ENCODE data around the gene ISYNA1.

Gene ISYNA1

GRCh38 chr19:18450931-18451836, 13.3 kb upstream of the ISYNA1 start:
- peak; percentile 97 for TF ChIP-seq CTCF (IDR thresholded peaks at IDR 0.05; ENCODE audit: low read depth, low read length)
- H3K4me3 ChIP-seq (ENCODE audit: low read depth, low read length) = no peak overlapping the region
- in situ Hi-C loops (cut with HindIII; ENCODE audit: low sequenced_read_pairs) = no loop called here
- DNase-seq (ENCODE audit: low read depth, low spot score) = peak; percentile 53

DNA sequence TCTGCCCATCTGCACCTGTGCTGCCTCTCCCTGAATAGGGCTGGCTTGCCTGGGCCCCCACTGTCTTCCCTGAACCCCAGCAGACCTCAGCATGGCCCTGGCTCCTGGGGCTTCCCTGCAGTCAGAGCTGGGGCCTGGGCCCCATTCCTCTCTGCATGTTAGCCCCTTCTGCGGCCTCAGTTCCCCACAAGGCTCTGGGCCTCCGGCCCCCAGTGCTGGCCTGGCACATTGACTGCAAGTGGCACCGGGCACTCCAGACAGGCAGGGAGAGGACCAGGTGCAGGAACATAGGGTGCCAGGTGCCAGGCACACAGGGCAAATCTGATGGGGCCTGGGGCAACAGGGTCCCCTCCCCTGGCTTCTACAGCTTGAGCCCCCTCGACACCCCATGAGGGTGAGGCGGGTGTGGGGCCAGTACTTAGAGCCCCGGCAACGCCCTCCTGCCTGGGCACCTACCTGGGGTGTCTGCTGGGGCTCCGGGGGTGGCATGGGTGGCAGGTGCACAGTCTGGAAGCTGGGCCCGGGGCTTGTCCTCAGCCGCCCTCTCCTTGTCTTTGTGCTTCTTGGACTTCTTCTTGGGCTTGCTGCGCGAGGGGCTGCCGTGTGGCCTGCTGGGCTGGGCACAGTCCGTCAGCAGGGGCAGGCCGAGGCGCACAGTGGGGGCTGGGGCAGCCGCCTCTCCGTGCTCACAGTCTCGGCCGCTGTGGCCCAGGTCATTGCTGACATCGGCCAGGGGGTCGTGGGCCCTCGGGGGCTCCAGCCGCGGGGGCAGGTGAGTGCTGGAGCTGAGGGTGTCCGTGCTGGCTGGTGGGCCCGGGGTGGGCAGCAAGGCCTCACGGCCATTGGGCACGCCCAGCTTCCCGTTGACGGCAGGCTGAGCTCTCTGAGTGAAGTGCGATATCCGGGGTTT, 12.3 kb upstream of the ISYNA1 start:
- no peak overlapping the region for H3K4me3 ChIP-seq (ENCODE audit: low read depth, low read length)
- no peak for DNase-seq (ENCODE audit: low read depth, low spot score)
- TF ChIP-seq CTCF (IDR thresholded peaks at IDR 0.05; ENCODE audit: low read depth, low read length) = no peak
- in situ Hi-C loops (cut with HindIII; ENCODE audit: low sequenced_read_pairs) = no loop called here

GRCh38 chr19:18449552-18449951, 11.6 kb upstream of the ISYNA1 start:
- TF ChIP-seq CTCF (IDR thresholded peaks at IDR 0.05; ENCODE audit: low read depth, low read length) = no peak
- DNase-seq (ENCODE audit: low read depth, low spot score) = no peak
- H3K4me3 ChIP-seq (ENCODE audit: low read depth, low read length) = no peak overlapping the region
- in situ Hi-C loops (cut with HindIII; ENCODE audit: low sequenced_read_pairs) = no loop called here

- no peak for TF ChIP-seq CTCF (IDR thresholded peaks at IDR 0.05; ENCODE audit: low read depth, low read length)
- no peak overlapping the region for H3K4me3 ChIP-seq (ENCODE audit: low read depth, low read length)
- in situ Hi-C loops (cut with HindIII; ENCODE audit: low sequenced_read_pairs) = no loop called here
- DNase-seq (ENCODE audit: low read depth, low spot score) = no peak
Measured at GRCh38 chr19:18446811-18447359, 9.0 kb upstream of the ISYNA1 start.

DNA sequence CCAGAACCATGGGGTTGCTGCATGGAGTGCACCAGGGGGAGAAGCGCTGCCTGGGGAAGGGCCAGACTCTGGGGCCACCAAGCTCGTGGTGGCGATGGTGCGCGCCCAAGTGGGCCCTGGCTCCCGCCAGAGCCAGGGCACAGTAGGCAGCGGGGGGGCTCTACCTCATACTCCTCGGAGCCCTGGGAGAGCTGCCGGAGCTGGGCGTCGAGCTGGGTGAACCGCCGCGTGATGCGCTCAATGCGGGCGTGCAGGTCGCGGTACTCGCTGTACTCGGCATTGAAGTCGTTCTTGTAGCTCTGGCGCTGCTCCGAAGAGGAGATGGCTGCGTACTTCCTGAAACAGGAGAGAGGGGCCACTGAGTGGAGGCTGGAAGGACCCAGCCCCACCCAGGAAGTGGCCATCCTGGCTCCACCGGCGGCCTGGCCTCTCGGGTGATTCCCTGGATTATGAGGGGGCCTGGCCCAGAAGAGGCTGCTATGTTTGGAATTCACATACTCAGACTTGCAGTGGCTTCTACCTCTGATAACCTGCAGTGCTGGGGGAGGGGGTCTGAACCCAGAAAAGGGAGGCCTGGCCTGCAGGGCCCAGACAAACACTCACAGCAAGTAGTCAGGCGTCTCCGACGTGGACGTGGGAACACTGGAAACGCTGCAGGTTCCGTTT, 8.3 kb upstream of the ISYNA1 start:
- no peak for DNase-seq (ENCODE audit: low read depth, low spot score)
- H3K4me3 ChIP-seq (ENCODE audit: low read depth, low read length) = no peak overlapping the region
- TF ChIP-seq CTCF (IDR thresholded peaks at IDR 0.05; ENCODE audit: low read depth, low read length) = no peak
- in situ Hi-C loops (cut with HindIII; ENCODE audit: low sequenced_read_pairs) = no loop called here

All from astrocyte of the spinal cord (primary cell).